ENCODE results near the gene BCAN.

DNA sequence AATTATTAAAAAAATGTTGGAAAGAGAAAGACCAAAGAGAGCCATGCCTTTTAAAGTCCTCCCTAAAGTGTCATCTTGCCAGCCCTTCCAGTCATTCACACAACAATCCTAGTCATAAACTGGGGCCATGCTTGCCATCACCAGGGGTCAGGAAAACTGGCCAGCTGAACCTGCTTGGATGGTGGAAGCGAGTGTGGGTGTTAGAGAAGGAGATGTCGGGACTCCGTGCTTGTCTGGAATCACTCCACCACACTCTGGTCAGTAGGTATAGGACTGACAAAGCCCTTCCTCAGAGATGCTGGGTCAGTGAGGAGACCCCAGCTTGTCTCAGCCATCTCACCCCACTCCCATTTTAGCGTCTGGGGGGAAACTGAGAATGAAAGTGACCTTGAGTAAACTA, 26.0 kb upstream of the BCAN start:
- TF ChIP-seq, protein P1, sequence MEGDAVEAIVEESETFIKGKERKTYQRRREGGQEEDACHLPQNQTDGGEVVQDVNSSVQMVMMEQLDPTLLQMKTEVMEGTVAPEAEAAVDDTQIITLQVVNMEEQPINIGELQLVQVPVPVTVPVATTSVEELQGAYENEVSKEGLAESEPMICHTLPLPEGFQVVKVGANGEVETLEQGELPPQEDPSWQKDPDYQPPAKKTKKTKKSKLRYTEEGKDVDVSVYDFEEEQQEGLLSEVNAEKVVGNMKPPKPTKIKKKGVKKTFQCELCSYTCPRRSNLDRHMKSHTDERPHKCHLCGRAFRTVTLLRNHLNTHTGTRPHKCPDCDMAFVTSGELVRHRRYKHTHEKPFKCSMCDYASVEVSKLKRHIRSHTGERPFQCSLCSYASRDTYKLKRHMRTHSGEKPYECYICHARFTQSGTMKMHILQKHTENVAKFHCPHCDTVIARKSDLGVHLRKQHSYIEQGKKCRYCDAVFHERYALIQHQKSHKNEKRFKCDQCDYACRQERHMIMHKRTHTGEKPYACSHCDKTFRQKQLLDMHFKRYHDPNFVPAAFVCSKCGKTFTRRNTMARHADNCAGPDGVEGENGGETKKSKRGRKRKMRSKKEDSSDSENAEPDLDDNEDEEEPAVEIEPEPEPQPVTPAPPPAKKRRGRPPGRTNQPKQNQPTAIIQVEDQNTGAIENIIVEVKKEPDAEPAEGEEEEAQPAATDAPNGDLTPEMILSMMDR (conservative IDR thresholded peaks at IDR 0.05), result no peak
- no peak for TF ChIP-seq ZFX (IDR thresholded peaks at IDR 0.05)
